PC-3 (cell line): ENCODE data around the gene MTTP.

ENCODE experiments used
- EZH2phosphoT487 ChIP-seq: fragments of 300-600 bp; sonication (generic); IDR thresholded peaks from 2 replicates; pipeline ENCODE4 v1.6.1; 2018; ENCODE audit warnings: mild to moderate bottlenecking, antibody characterized with exemption, low read length, borderline replicate concordance
- TF ChIP-seq, protein P1 (sequence below): fragments of 300-600 bp; sonication (generic); conservative IDR thresholded peaks from 2 replicates; pipeline ENCODE4 v1.5.1; 2017; ENCODE audit warnings: antibody characterized with exemption, low read depth, mild to moderate bottlenecking, low read length

DNA sequence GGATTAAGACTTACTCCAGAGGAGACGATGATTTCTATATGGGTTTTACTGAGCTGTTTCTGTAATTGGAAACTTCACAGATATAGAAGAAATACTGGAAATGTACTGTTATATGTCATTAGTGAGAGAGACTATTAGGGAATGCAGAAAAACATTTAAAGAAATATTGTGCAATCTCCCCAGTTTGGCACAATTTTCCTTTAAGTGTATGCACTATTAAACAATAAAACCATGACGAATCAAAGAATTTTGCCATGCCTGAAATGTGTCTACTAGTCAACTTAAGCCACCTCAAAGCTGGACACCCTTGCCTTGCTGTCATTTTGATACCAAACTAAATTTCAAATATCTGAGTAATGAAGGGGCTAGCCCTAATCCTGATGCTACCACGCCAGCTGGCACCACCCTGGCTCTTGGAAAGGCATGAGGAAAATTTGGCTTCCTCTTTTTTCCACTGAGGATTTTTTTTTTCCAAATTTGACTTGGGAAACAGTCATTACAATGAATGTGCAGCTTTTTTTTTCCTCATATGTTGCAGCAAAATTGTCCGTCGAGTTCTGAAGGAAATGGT, 36.1 kb downstream of the MTTP start:
- TF ChIP-seq, protein P1, sequence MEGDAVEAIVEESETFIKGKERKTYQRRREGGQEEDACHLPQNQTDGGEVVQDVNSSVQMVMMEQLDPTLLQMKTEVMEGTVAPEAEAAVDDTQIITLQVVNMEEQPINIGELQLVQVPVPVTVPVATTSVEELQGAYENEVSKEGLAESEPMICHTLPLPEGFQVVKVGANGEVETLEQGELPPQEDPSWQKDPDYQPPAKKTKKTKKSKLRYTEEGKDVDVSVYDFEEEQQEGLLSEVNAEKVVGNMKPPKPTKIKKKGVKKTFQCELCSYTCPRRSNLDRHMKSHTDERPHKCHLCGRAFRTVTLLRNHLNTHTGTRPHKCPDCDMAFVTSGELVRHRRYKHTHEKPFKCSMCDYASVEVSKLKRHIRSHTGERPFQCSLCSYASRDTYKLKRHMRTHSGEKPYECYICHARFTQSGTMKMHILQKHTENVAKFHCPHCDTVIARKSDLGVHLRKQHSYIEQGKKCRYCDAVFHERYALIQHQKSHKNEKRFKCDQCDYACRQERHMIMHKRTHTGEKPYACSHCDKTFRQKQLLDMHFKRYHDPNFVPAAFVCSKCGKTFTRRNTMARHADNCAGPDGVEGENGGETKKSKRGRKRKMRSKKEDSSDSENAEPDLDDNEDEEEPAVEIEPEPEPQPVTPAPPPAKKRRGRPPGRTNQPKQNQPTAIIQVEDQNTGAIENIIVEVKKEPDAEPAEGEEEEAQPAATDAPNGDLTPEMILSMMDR: no peak
- no peak for TF ChIP-seq EZH2phosphoT487
